Endometrial microvascular endothelial cells (primary cell): Measurements from ENCODE around the gene TPM2. TPM values are rescaled to one million over a fixed set of nuclear protein-coding genes. Genes with fewer than 3 reads are reported as not detected.
"Not testable (repeated sequence)": the region's sequence is repeated elsewhere in the genome, so short reads cannot be mapped to it uniquely, and the experiment has no call there.

Experiments used
- in situ Hi-C: cut with HindIII; loops from 2 replicates; pipeline ENCODE4 v1.10.0; 2017; ENCODE audit warnings: low sequenced_read_pairs, low pct_unique_long_range_greater_than_20kb; ENCODE audit errors: inconsistent ontology term
- total RNA-seq: library from RNA; depleted of rRNA; stranded (reverse); fragments of >200 nt; gene quantifications from one replicate; pipeline ENCODE4 v1.2.3, GENCODE V29; 2015; ENCODE audit errors: inconsistent ontology term

Gene TPM2
- total RNA-seq, 1 donor from 2014 or later = 99.1 TPM

GRCh38 chr9:35645736-35646135 lies 44.0 kb downstream of the TPM2 start:
- in situ Hi-C loops = not testable (repeated sequence)

DNA sequence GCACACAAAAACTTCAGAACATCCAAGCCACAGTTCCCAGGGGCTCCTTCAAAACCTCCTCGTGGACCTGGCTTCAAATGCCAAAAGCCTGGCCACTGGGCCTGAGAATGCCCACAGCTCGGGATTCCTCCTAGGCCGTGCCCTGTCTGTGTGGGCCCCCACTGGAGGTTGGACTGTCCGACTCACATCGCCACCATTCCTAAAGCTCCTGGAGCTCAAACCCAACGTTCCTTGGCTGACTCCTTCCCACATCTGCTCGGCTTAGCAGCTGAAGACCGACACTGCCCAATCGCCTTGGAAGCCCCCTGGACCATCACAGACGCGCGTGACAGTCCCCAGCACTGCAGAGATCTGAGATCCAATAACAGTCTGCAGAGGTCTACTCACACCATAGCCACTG lies 46.7 kb downstream of the TPM2 start:
- in situ Hi-C loops = no loop called here

- in situ Hi-C loops = not testable (repeated sequence)
These were observed 48.2 kb downstream of the TPM2 start for GRCh38 chr9:35641478-35641877.

DNA sequence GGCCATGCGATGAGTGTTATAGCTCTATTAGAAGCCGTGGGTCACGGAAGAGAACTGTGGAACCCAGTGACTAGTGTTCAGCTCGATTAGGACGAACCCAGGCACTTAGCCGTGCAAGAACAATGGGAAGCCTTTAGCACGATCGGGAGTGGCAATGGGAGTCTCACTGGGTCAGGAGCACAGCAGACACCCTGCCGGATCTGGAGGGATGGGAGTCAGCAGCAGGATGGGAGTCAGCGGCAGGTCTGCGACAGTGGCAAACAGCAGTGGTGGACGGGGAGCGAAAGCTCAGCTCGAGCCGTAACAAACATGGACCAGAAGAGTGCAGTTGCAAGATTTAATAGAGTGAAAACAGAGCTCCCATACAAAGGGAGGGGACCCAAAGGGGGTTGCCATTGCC lies 49.3 kb downstream of the TPM2 start:
- in situ Hi-C loops = not testable (repeated sequence)

DNA sequence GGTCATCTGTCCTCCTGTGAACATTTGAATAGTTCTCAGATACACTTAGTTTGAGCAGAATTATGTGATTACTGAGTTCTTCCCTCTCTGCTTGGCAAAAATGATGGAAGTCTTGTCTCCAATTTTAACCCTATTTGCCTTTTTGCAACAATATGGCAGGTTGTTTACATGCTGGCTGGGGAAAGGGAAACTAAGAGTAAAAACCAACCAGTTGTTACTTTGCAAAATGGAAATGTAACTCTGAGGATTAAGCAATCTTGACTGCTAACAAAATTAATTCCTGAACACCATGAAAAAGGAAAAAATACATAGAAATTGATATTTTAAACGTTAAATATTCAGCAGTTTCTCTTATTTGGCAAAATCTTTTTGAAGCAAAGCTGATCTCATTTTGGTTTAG lies 50.1 kb downstream of the TPM2 start:
- in situ Hi-C loops = no loop called here

DNA sequence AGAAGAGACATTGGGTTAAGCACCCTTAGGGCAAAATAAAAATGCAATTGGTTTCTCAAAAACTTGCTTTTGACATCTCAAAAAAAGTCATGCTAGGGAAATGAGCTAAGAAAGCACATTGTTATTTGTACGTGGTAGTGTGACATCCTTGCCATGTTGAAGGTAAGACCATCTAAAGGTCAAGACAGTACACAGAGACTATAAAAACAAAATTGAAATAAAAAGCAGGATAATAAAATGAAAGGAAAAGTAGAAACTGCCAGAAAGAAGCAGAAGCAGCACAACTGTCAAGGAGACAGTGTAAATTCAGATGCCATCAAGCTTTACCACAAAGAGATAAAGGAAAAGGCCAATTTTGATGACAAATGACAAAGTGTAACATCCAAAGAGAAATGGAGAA lies 50.5 kb downstream of the TPM2 start:
- in situ Hi-C loops = not testable (repeated sequence)

DNA sequence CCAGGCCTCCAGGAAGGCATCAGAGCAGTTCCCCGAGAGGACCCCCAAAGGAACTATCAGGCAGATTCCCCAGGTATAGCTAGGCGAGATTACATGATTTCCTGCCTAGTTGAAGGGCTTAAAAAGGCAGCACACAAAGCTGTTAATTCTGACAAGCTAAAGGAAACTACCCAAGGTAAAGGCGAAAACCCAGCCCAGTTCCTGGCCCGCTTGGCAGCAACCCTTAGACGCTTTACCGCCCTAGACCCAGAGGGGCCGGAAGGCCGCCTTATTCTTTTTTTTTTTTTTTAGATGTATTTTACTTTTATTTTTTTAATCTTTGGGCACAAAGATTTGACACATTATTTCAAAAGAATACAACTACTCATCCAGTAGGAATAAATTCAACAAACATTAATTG lies 51.0 kb downstream of the TPM2 start:
- in situ Hi-C loops = not testable (repeated sequence)

DNA sequence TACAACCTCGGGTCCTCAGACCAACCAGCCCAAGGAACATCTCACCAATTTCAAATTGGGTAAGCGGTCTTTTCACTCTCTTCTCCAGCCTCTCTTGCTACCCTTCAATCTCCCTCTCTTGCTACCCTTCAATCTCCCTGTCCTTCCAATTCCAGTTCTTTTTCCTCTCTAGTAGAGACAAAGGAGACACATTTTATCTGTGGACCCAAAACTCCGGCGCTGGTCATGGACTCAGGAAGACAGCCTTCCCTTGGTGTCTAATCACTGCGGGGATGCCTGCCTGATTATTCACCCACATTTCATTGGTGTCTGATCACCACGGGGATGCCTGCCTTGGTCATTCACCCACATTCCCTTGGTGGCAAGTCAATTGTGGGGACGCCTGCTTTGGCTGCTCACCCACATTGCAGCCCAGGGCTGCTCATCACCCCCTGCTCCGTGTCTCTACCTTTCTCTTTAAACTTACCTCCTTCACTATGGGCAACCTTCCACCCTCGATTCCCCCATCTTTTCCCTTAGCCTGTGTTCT lies 52.2 kb downstream of the TPM2 start:
- in situ Hi-C loops = not testable (repeated sequence)

GRCh38 chr9:35636877-35637246 lies 52.9 kb downstream of the TPM2 start:
- in situ Hi-C loops = not testable (repeated sequence)

- in situ Hi-C loops = no loop called here
These were observed 53.4 kb downstream of the TPM2 start for GRCh38 chr9:35636135-35636876.

DNA sequence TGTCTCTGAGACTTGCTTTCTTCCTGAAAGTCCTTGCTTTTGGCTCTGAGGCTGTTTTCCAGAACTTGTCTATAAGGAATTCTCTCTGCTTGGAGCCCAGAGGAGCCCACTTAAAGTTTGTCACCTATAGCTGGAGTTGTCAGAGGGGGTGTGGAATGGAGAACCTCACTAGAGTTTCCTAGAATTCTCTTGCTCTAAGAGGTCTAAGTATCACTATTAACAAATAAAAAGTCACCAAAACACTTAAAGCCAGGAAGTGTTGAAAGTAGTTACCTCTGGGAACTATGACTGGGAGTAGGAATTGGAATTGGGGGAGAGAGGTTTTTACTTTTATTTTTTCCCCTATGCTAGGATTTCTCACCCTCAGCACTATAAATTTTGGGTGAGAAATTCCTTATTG lies 54.0 kb downstream of the TPM2 start:
- in situ Hi-C loops = no loop called here

Other genes with a start within 250 kb of the TPM2 start
- 35.9 TPM for gene RUSC2, start 199.8 kb downstream of the TPM2 start, total RNA-seq
- gene TESK1, start 84.7 kb downstream of the TPM2 start, total RNA-seq = 12.9 TPM
- gene CD72, start 71.5 kb downstream of the TPM2 start, total RNA-seq = not detected
- gene SIT1, start 39.0 kb downstream of the TPM2 start, total RNA-seq = not detected
- 269 TPM for gene RMRP, start 31.9 kb downstream of the TPM2 start, total RNA-seq
- 5.0 TPM for gene CCDC107, start 31.6 kb downstream of the TPM2 start, total RNA-seq
- 2.8 TPM for gene ARHGEF39, start 24.7 kb downstream of the TPM2 start, total RNA-seq
- gene CA9, start 16.0 kb downstream of the TPM2 start, total RNA-seq = not detected
- 358 TPM for gene TLN1, start 42.3 kb upstream of the TPM2 start, total RNA-seq
- gene CREB3, start 42.7 kb upstream of the TPM2 start, total RNA-seq = 64.9 TPM
- gene GBA2, start 59.3 kb upstream of the TPM2 start, total RNA-seq = 51.3 TPM
- gene RGP1, start 59.4 kb upstream of the TPM2 start, total RNA-seq = 17.2 TPM
- 5.3 TPM for gene MSMP, start 64.4 kb upstream of the TPM2 start, total RNA-seq
- 18.3 TPM for gene NPR2, start 101.7 kb upstream of the TPM2 start, total RNA-seq
- gene SPAG8, start 122.3 kb upstream of the TPM2 start, total RNA-seq = not detected
- gene HINT2, start 125.1 kb upstream of the TPM2 start, total RNA-seq = 53.3 TPM
- gene FAM221B, start 138.8 kb upstream of the TPM2 start, total RNA-seq = not detected
- gene TMEM8B, start 139.3 kb upstream of the TPM2 start, total RNA-seq = 0.09 TPM
- not detected for gene OR13J1, start 180.5 kb upstream of the TPM2 start, total RNA-seq
- gene HRCT1, start 216.3 kb upstream of the TPM2 start, total RNA-seq = 0.19 TPM
- 34.1 TPM for gene SPAAR, start 219.6 kb upstream of the TPM2 start, total RNA-seq